Neural progenitor cell (in vitro differentiated cells): ENCODE data around the gene SLC4A7. TPM values are rescaled to one million over a fixed set of nuclear protein-coding genes. Genes with fewer than 3 reads are reported as not detected.

ENCODE experiments used
- DNase-seq: peaks from one replicate; pipeline ENCODE4 v3.0.0-alpha.2; 2016; ENCODE audit warnings: low spot score
- H2AFZ ChIP-seq: fragments of 200-600 bp; sonication (generic); replicated peaks from 2 replicates; pipeline ENCODE4 v1.6.1; 2016; ENCODE audit warnings: antibody characterized with exemption
- H3F3A ChIP-seq: fragments of 200-600 bp; sonication (generic); 2 replicates; pipeline ENCODE4 v1.6.1; 2016; ENCODE audit warnings: antibody characterized with exemption, low read depth
- H3K27ac ChIP-seq: fragments of 200-600 bp; sonication (generic); 2 replicates; pipeline ENCODE4 v1.5.1; 2016; ENCODE audit warnings: mild to moderate bottlenecking
- H3K27me3 ChIP-seq: fragments of 200-600 bp; sonication (generic); 2 replicates; pipeline ENCODE4 v1.6.1; 2016; ENCODE audit warnings: mild to moderate bottlenecking, moderate library complexity
- H3K36me3 ChIP-seq: fragments of 200-600 bp; sonication (generic); 2 replicates; pipeline ENCODE4 v1.5.1; 2016
- H3K4me1 ChIP-seq: fragments of 200-600 bp; sonication (generic); 2 replicates; pipeline ENCODE4 v1.6.1; 2016; ENCODE audit warnings: mixed run types
- H3K4me2 ChIP-seq: fragments of 200-600 bp; sonication (generic); 2 replicates; pipeline ENCODE4 v1.6.1; 2016
- H3K4me3 ChIP-seq: fragments of 200-600 bp; sonication (generic); 2 replicates; pipeline ENCODE4 v1.5.1; 2016
- H3K79me2 ChIP-seq: fragments of 200-600 bp; sonication (generic); 2 replicates; pipeline ENCODE4 v1.6.1; 2016; ENCODE audit warnings: low read depth
- H3K9ac ChIP-seq: fragments of 200-600 bp; sonication (generic); 2 replicates; pipeline ENCODE4 v1.6.1; 2016
- H3K9me3 ChIP-seq: fragments of 200-600 bp; sonication (generic); 2 replicates; pipeline ENCODE4 v1.5.1; 2016; ENCODE audit warnings: low read depth
- H4K20me1 ChIP-seq: fragments of 200-600 bp; sonication (generic); 2 replicates; pipeline ENCODE4 v1.6.1; 2016; ENCODE audit warnings: low read depth
- H3K27ac Mint-ChIP-seq: 3 replicates; pipeline ENCODE4 v1.8.0; 2021; ENCODE audit warnings: mixed read lengths
- H3K27me3 Mint-ChIP-seq: 2 replicates; pipeline ENCODE4 v1.8.0; 2022; ENCODE audit warnings: low read depth, mild to moderate bottlenecking, inconsistent platforms, moderate library complexity, mixed read lengths; ENCODE audit not compliant: insufficient read depth
- H3K36me3 Mint-ChIP-seq: 3 replicates; pipeline ENCODE4 v1.8.0; 2021; ENCODE audit warnings: mixed read lengths
- H3K4me1 Mint-ChIP-seq: 3 replicates; pipeline ENCODE4 v1.8.0; 2021; ENCODE audit warnings: mixed read lengths
- H3K4me3 Mint-ChIP-seq: 3 replicates; pipeline ENCODE4 v1.8.0; 2021; ENCODE audit warnings: mild to moderate bottlenecking, moderate library complexity, mixed read lengths
- H3K9me3 Mint-ChIP-seq: 3 replicates; pipeline ENCODE4 v1.8.0; 2020; ENCODE audit warnings: mixed read lengths
- EZH2 ChIP-seq: fragments of 200-600 bp; sonication (generic); IDR thresholded peaks from 2 replicates; pipeline ENCODE4 v1.6.1; 2017; ENCODE audit warnings: antibody characterized with exemption, mild to moderate bottlenecking, moderate library complexity
- EZH2phosphoT487 ChIP-seq: fragments of 200-600 bp; sonication (generic); IDR thresholded peaks from 2 replicates; pipeline ENCODE4 v1.6.1; 2017; ENCODE audit warnings: antibody characterized with exemption
- total RNA-seq: library from RNA; depleted of rRNA; stranded (reverse); fragments of >200 nt; gene quantifications from 2 replicates; pipeline ENCODE4 v1.2.3, GENCODE V29; 2015; ENCODE audit warnings: low replicate concordance
- TF ChIP-seq, protein P1 (sequence below): fragments of 200-600 bp; sonication (generic); IDR thresholded peaks from 2 replicates; pipeline ENCODE4 v1.5.1; 2017; ENCODE audit warnings: antibody characterized with exemption, mild to moderate bottlenecking

Gene SLC4A7
- total RNA-seq, 1 donor from 2014 or later: 114 TPM

DNA sequence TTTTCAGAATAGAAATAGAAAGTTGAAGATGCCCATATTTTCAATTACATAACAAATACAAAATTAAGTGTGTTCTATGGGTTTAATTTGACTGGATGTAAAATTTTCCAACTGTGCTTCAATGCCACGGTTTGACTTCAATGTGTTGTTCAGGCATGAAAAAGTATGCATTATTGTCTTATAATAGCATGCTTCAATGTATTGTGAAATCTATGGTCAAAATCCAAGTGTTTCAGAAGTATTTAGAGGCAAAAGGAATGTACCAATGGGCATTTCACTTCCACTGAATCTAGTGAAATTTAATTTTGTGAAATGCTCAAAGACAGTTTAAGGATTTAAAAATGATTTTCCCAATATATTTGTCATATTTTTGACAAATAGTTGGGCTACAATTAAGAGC, 131.0 kb downstream of the SLC4A7 start:
- peaks cover 2% of the 10 kb centered on the region for H3K27me3 Mint-ChIP-seq
- Histone ChIP-seq H3K9me3 (no peaks in the 10 kb centered on the region), H3F3A (no peaks in the 10 kb centered on the region), H3K36me3 (no peaks in the 10 kb centered on the region), H3K4me2 (no peak overlapping the region), H3K79me2 (no peaks in the 10 kb centered on the region), H3K4me1 (peaks cover 31% of the 10 kb centered on the region), H4K20me1 (no peaks in the 10 kb centered on the region), H2AFZ (no peak overlapping the region), H3K27ac (no peak overlapping the region), H3K9ac (no peak overlapping the region), H3K27me3 (no peaks in the 10 kb centered on the region), H3K4me3 (no peak overlapping the region)
- H3K27ac Mint-ChIP-seq: no peak overlapping the region
- no peak for DNase-seq
- H3K9me3 Mint-ChIP-seq: no peaks in the 10 kb centered on the region
- no peaks in the 10 kb centered on the region for H3K36me3 Mint-ChIP-seq
- no peak overlapping the region for H3K4me3 Mint-ChIP-seq
- no peaks in the 10 kb centered on the region for H3K4me1 Mint-ChIP-seq
- TF ChIP-seq, protein P1, sequence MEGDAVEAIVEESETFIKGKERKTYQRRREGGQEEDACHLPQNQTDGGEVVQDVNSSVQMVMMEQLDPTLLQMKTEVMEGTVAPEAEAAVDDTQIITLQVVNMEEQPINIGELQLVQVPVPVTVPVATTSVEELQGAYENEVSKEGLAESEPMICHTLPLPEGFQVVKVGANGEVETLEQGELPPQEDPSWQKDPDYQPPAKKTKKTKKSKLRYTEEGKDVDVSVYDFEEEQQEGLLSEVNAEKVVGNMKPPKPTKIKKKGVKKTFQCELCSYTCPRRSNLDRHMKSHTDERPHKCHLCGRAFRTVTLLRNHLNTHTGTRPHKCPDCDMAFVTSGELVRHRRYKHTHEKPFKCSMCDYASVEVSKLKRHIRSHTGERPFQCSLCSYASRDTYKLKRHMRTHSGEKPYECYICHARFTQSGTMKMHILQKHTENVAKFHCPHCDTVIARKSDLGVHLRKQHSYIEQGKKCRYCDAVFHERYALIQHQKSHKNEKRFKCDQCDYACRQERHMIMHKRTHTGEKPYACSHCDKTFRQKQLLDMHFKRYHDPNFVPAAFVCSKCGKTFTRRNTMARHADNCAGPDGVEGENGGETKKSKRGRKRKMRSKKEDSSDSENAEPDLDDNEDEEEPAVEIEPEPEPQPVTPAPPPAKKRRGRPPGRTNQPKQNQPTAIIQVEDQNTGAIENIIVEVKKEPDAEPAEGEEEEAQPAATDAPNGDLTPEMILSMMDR: no peak
- no peak for TF ChIP-seq EZH2phosphoT487
- no peak for TF ChIP-seq EZH2

- Mint-ChIP-seq H3K27ac (no peak overlapping the region), H3K4me1 (no peaks in the 10 kb centered on the region), H3K9me3 (no peaks in the 10 kb centered on the region), H3K27me3 (peaks cover 2% of the 10 kb centered on the region), H3K36me3 (no peaks in the 10 kb centered on the region), H3K4me3 (no peak overlapping the region)
- no peaks in the 10 kb centered on the region for H3K9me3 ChIP-seq
- no peaks in the 10 kb centered on the region for H3F3A ChIP-seq
- H3K4me1 ChIP-seq: peaks cover 31% of the 10 kb centered on the region
- no peaks in the 10 kb centered on the region for H3K27me3 ChIP-seq
- no peak overlapping the region for H3K27ac ChIP-seq
- TF ChIP-seq EZH2 (no peak), EZH2phosphoT487 (no peak)
- TF ChIP-seq, protein P1: no peak
- DNase-seq: no peak
- H3K9ac ChIP-seq: no peak overlapping the region
- no peaks in the 10 kb centered on the region for H4K20me1 ChIP-seq
- no peak overlapping the region for H2AFZ ChIP-seq
- no peaks in the 10 kb centered on the region for H3K79me2 ChIP-seq
- no peak overlapping the region for H3K4me3 ChIP-seq
- H3K4me2 ChIP-seq: no peak overlapping the region
- no peaks in the 10 kb centered on the region for H3K36me3 ChIP-seq
Measured at GRCh38 chr3:27352047-27352446, 132.1 kb downstream of the SLC4A7 start.

GRCh38 chr3:27349832-27350231, 134.4 kb downstream of the SLC4A7 start:
- H3K4me2 ChIP-seq: no peak overlapping the region

More at GRCh38 chr3:27349832-27350231, 134.4 kb downstream of the SLC4A7 start:
- Mint-ChIP-seq H3K27me3 (no peaks in the 10 kb centered on the region), H3K36me3 (no peaks in the 10 kb centered on the region), H3K4me1 (no peaks in the 10 kb centered on the region), H3K27ac (no peak overlapping the region), H3K9me3 (no peaks in the 10 kb centered on the region), H3K4me3 (no peak overlapping the region)
- Histone ChIP-seq H3F3A (no peaks in the 10 kb centered on the region), H3K36me3 (no peaks in the 10 kb centered on the region), H3K27me3 (no peaks in the 10 kb centered on the region), H3K27ac (no peak overlapping the region), H4K20me1 (no peaks in the 10 kb centered on the region), H3K79me2 (no peaks in the 10 kb centered on the region), H3K4me1 (peaks cover 31% of the 10 kb centered on the region), H3K4me3 (no peak overlapping the region), H3K9ac (no peak overlapping the region), H2AFZ (peak overlapping the region; percentile 23), H3K9me3 (no peaks in the 10 kb centered on the region)
- no peak for TF ChIP-seq EZH2
- TF ChIP-seq, protein P1: no peak
- TF ChIP-seq EZH2phosphoT487: no peak
- DNase-seq: no peak
